ENCODE data around the gene UNC5B. TPM values are rescaled to one million over a fixed set of nuclear protein-coding genes. Genes with fewer than 3 reads are reported as not detected.
A peak's percentile ranks its signal among the peaks of the same experiment; 100 is the strongest.

Gene UNC5B
- total RNA-seq, 1 donor from 2014 or later: 231 TPM

- no peak overlapping the region for H3K4me3 Mint-ChIP-seq (ENCODE audit: unreplicated experiment)
- DNase-seq (ENCODE audit: low spot score): no peak
- peaks cover 19% of the 10 kb centered on the region for H3K4me1 Mint-ChIP-seq (ENCODE audit: unreplicated experiment)
- TF ChIP-seq CTCF (IDR thresholded peaks at IDR 0.05; ENCODE audit: unreplicated experiment): no peak
- H3K27ac Mint-ChIP-seq (ENCODE audit: unreplicated experiment): no peak overlapping the region
- peaks cover 14% of the 10 kb centered on the region for H3K27me3 Mint-ChIP-seq (ENCODE audit: unreplicated experiment)
- H3K36me3 Mint-ChIP-seq (ENCODE audit: low read depth, unreplicated experiment): peaks cover 15% of the 10 kb centered on the region
- no peaks in the 10 kb centered on the region for H3K9me3 Mint-ChIP-seq (ENCODE audit: unreplicated experiment)
Measured at GRCh38 chr10:71209731-71210541, 2.4 kb upstream of the UNC5B start.

GRCh38 chr10:71210542-71210871 lies 1.9 kb upstream of the UNC5B start:
- Mint-ChIP-seq H3K4me1 (ENCODE audit: unreplicated experiment) (peaks cover 20% of the 10 kb centered on the region), H3K36me3 (ENCODE audit: low read depth, unreplicated experiment) (peaks cover 15% of the 10 kb centered on the region), H3K4me3 (ENCODE audit: unreplicated experiment) (peak overlapping the region; percentile 24), H3K27ac (ENCODE audit: unreplicated experiment) (peak overlapping the region; percentile 72), H3K9me3 (ENCODE audit: unreplicated experiment) (no peaks in the 10 kb centered on the region), H3K27me3 (ENCODE audit: unreplicated experiment) (peaks cover 14% of the 10 kb centered on the region)
- TF ChIP-seq CTCF (IDR thresholded peaks at IDR 0.05; ENCODE audit: unreplicated experiment): no peak
- DNase-seq (ENCODE audit: low spot score): no peak

- peaks cover 26% of the 10 kb centered on the region for H3K4me1 Mint-ChIP-seq (ENCODE audit: unreplicated experiment)
- H3K9me3 Mint-ChIP-seq (ENCODE audit: unreplicated experiment): no peaks in the 10 kb centered on the region
- peak overlapping the region; percentile 24 for H3K4me3 Mint-ChIP-seq (ENCODE audit: unreplicated experiment)
- H3K36me3 Mint-ChIP-seq (ENCODE audit: low read depth, unreplicated experiment): peaks cover 19% of the 10 kb centered on the region
- no peak for TF ChIP-seq CTCF (IDR thresholded peaks at IDR 0.05; ENCODE audit: unreplicated experiment)
- H3K27ac Mint-ChIP-seq (ENCODE audit: unreplicated experiment): no peak overlapping the region
- H3K27me3 Mint-ChIP-seq (ENCODE audit: unreplicated experiment): peaks cover 14% of the 10 kb centered on the region
- DNase-seq (ENCODE audit: low spot score): no peak
Measured at GRCh38 chr10:71211053-71211452, 1.3 kb upstream of the UNC5B start.

GRCh38 chr10:71211775-71212317 lies 524 bp upstream of the UNC5B start:
- Mint-ChIP-seq H3K27me3 (ENCODE audit: unreplicated experiment) (peaks cover 14% of the 10 kb centered on the region), H3K9me3 (ENCODE audit: unreplicated experiment) (no peaks in the 10 kb centered on the region), H3K27ac (ENCODE audit: unreplicated experiment) (no peak overlapping the region), H3K4me1 (ENCODE audit: unreplicated experiment) (peaks cover 33% of the 10 kb centered on the region), H3K36me3 (ENCODE audit: low read depth, unreplicated experiment) (peaks cover 20% of the 10 kb centered on the region), H3K4me3 (ENCODE audit: unreplicated experiment) (peak overlapping the region; percentile 87)
- no peak for DNase-seq (ENCODE audit: low spot score)
- no peak for TF ChIP-seq CTCF (IDR thresholded peaks at IDR 0.05; ENCODE audit: unreplicated experiment)

GRCh38 chr10:71213127-71213621 lies 804 bp downstream of the UNC5B start:
- Mint-ChIP-seq H3K27me3 (ENCODE audit: unreplicated experiment) (peaks cover 13% of the 10 kb centered on the region), H3K36me3 (ENCODE audit: low read depth, unreplicated experiment) (peaks cover 20% of the 10 kb centered on the region), H3K4me1 (ENCODE audit: unreplicated experiment) (peaks cover 36% of the 10 kb centered on the region), H3K4me3 (ENCODE audit: unreplicated experiment) (peak overlapping the region; percentile 100), H3K27ac (ENCODE audit: unreplicated experiment) (no peak overlapping the region), H3K9me3 (ENCODE audit: unreplicated experiment) (no peaks in the 10 kb centered on the region)
- no peak for DNase-seq (ENCODE audit: low spot score)
- no peak for TF ChIP-seq CTCF (IDR thresholded peaks at IDR 0.05; ENCODE audit: unreplicated experiment)
